ENCODE measurements around the gene PDE6B.

The PDE6B gene

DNA sequence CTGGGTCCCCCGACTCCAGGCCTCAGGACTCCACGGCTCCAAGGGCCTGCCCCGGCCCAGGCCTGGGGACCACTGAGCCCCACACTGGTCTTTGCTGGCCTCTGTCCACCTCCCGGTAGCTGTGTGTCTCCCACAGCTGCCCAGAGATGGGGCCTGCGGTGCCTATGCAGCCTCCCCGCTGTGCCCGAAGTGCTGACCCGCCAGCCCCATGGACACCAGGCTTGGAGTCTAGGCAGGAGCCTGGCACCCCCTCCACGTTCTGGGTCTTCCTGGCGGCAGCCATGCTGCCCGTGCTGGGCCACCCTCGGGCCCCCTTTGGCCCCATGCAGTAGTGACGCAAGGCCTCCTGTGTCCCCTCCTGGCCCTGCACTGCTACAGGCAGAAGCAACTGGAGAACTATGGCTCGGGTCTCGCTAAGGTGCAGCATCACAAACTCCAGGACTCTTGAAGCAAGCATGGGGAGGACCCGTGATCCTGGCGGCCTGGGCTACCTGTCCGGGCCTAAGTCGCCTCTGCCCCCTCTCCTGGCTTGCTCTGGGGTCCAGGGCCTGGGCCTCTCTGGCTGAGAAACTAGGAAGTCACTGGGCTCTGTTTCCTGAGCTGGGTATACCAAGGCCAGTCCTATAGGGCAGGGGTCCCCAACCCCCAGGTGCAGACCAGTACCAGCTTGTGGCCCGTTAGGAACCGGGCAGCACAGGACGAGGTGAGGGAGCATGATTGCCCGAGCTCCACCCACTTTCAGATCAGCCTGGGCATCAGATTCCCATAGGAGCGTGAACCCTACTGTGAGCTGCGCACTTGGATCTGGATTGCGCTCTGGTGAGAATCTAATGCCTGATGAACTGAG is 49.9 kb downstream of the PDE6B start:
- DNase-seq = no peak

GRCh38 chr4:675980-676870 is 50.9 kb downstream of the PDE6B start:
- DNase-seq = no peak

DNA sequence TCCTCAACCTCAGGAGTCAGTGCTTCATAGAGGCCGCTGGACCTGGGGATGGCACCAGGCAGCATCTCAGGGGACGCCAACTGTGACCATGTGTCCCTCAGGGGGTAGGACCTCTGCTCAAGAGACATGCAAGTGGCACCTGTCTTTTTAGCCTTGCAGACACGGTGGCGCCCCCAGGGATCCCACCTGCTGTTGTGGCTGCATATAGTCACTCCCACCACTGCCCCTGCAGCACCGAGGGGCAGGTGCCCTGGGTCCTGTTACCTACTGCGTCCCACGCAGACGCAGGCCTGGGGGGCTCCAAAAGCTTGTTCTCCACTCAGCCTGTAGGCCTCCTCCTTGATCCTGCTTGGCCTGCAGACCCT is 51.5 kb downstream of the PDE6B start:
- no peak for DNase-seq

- DNase-seq = no peak
These were observed 52.3 kb downstream of the PDE6B start for GRCh38 chr4:677431-678293.

DNA sequence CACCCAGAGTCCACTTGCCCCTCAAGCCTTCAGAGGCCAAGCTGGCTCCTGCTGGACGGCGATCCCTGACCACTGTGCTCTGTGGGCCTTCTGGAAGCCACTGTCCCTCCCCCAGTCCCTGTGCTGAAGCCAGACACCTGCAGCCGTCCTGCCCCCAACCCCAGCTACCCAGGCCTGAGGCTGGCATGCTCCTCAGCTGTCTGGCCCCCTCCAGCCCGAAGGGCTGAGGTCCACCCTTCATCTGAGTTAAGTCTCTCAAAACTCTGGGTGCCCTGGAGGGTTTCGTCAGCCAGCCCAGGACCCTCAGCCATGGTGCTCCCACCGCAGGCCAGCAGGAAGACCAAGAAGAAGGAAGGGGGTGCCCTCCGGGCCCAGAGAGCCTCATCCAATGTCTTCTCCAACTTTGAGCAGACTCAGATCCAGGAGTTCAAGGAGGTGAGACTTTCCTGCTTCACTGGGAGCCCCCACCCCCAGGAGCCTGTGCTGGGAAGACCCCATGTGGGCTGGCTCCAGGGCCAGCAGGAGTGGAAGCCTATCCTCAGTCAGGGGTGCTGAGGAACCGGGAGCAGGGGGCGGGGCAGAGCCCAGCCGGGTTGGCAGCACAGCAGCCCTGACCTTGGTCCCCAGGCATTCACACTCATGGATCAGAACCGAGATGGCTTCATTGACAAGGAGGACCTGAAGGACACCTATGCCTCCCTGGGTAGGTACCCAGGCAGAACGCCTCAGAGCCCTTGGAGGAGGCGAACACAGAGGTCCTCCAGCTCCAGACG is 53.1 kb downstream of the PDE6B start:
- no peak for DNase-seq

DNA sequence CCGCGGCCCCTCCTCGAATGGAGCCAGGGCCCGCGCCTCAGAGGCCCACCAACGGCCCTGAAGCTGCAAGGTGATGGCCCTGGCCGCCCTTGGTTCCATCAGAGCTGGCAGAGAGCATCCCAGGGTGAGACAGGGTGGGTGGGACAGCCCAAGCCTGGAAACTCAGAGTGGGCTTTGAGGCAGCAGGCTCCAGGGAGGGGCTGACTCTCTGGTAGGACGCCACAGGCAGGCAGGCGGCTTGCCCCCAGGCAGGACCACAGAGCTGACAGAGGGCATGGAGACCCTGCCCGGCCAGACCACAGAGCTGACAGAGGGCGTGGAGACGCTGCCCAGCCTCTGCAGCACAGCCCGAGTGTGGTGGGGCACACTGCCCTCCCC is 53.7 kb downstream of the PDE6B start:
- DNase-seq = no peak

- DNase-seq = no peak
These were observed 54.3 kb downstream of the PDE6B start for GRCh38 chr4:679629-680028.

DNA sequence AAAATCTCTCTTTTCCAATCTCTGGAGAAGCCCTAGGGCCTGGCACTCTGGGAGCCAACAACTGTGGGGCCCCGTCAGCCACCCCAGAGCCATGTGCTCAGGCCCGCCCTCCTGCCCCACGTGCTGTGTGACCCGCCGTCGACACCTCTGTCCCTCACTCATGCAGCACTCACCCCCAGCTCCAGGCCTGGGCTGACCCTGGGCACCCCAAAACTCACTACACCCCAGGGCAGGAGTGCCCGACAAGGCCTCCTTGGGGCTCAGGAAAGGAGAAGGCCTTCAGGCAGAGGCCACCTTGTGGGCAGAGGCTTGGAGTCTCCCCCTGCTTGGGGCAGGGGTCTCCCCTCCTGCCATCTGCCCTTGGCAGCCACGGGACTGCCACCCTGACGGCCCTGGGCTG is 54.7 kb downstream of the PDE6B start:
- no peak for DNase-seq

GRCh38 chr4:680551-680927 is 55.2 kb downstream of the PDE6B start:
- DNase-seq = no peak

- DNase-seq = peak; percentile 50
These were observed 55.7 kb downstream of the PDE6B start for GRCh38 chr4:680928-681645.

GRCh38 chr4:681736-682451 is 56.5 kb downstream of the PDE6B start:
- DNase-seq = peak; percentile 50

GRCh38 chr4:682490-683172 is 57.3 kb downstream of the PDE6B start:
- no peak for DNase-seq

GRCh38 chr4:683247-683897 is 58.0 kb downstream of the PDE6B start:
- DNase-seq = no peak

GRCh38 chr4:683982-684622 is 58.7 kb downstream of the PDE6B start:
- no peak for DNase-seq

GRCh38 chr4:684623-685327 is 59.4 kb downstream of the PDE6B start:
- no peak for DNase-seq

GRCh38 chr4:685679-686412 is 60.5 kb downstream of the PDE6B start:
- DNase-seq = no peak

DNA sequence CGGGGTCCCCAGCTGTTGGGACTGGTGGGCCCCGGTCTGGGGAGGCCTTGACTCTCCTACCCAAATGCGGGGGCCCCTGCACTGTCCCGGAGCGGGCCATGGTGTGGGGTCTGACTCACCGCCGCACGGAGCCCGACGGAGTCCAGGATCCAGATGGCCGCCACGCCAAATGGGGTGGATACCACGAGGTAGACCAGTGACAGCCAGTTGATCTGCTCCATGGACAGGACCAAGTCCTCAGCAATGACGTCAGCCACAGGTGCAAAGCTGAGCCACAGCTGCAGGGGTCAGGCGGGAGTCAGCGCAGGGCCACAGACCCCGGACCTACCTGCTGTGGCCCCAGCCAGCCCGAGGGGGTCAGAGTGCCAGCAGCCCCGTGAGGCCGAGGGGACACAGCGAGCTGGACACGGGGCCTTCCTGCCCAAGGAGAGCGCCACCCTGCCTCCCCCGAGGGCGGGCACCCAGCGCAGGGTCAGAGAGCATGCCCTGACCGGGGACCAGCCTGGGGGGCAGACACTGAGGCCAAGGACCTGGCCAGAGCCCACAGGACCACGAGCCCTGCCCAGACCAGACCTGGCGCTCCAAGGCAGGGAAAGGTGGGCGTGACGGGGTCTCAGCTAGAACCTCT is 61.2 kb downstream of the PDE6B start:
- no peak for DNase-seq

Data from activated T-cell treated with anti-CD3 and anti-CD28 coated beads, Interleukin-2, amount 50 U/mL, for 1 hour (primary cell).